Breast epithelium (tissue), 4 donors: ENCODE measurements around the gene EIF4ENIF1. TPM values are rescaled to one million over a fixed set of nuclear protein-coding genes. Genes with fewer than 3 reads are reported as not detected.
"Not testable (repeated sequence)": the region's sequence is repeated elsewhere in the genome, so short reads cannot be mapped to it uniquely, and the experiment has no call there.

Source experiments
- DNase-seq, 2 donors: peaks; one replicate each; pipeline ENCODE4 v3.0.0-alpha.2; 2019; ENCODE audit warnings: low spot score in 2 of 2
- H3K27ac ChIP-seq, 2 donors: fragments of 200-600 bp; sonication (generic) in 1 of 2; one replicate each; pipeline ENCODE4 v1.5.1; 2016 to 2019; ENCODE audit warnings: mild to moderate bottlenecking in 1 of 2
- H3K27me3 ChIP-seq, 2 donors: fragments of 200-600 bp; sonication (generic) in 1 of 2; one replicate each; pipeline versions ENCODE4 v1.5.1 to v1.6.0; 2017 to 2019; ENCODE audit warnings: control low read depth in 1 of 2, mild to moderate bottlenecking in 1 of 2
- H3K36me3 ChIP-seq: fragments of 200-600 bp; one replicate; pipeline ENCODE4 v1.5.1; 2019
- H3K4me1 ChIP-seq, 2 donors: fragments of 200-600 bp; sonication (generic); one replicate each; pipeline ENCODE4 v1.5.1; 2016 to 2019; ENCODE audit warnings: control low read depth in 1 of 2
- H3K4me3 ChIP-seq, 3 donors: fragments of 200-600 bp; sonication (generic); 1 replicate in 2 of 3; 2 replicates in 1 of 3; pipeline ENCODE4 v1.5.1; 2016 to 2019; ENCODE audit warnings: mild to moderate bottlenecking in 3 of 3, moderate library complexity in 2 of 3
- H3K9me3 ChIP-seq, 2 donors: fragments of 200-600 bp; sonication (generic) in 1 of 2; one replicate each; pipeline ENCODE4 v1.5.1; 2016 to 2019; ENCODE audit warnings: control low read depth in 1 of 2
- POLR2A ChIP-seq: fragments of 450-650 bp; IDR thresholded peaks from one replicate; pipeline ENCODE4 v1.6.1; 2016; ENCODE audit warnings: antibody characterized with exemption, mild to moderate bottlenecking, moderate library complexity
- POLR2AphosphoS5 ChIP-seq, 3 donors: sonication (generic); formaldehyde crosslinking; IDR thresholded peaks; one replicate each; pipeline ENCODE4 v1.6.1; 2017; ENCODE audit warnings: antibody characterized with exemption in 3 of 3
- intact Hi-C: fragments of 100-400 bp; cut with DNase I; formaldehyde crosslinking; loops from one replicate; pipeline ENCODE4 v1.15.1; 2023; ENCODE audit warnings: low total_unique reads
- total RNA-seq, 3 donors: library from RNA; depleted of rRNA; stranded (reverse); fragments of >200 nt; gene quantifications; one replicate each; pipeline ENCODE4 v1.1.0, GENCODE V29; 2016
- TF ChIP-seq, protein P1 (sequence below), 3 donors: fragments of 450-650 bp; IDR thresholded peaks; one replicate each; pipeline ENCODE4 v1.5.1; 2016 to 2017; ENCODE audit warnings: antibody characterized with exemption in 3 of 3, mild to moderate bottlenecking in 3 of 3, moderate library complexity in 3 of 3

Gene EIF4ENIF1
- total RNA-seq, 3 donors from 2014 or later, result 15.2 to 23.3 (median 20.0) TPM

DNA sequence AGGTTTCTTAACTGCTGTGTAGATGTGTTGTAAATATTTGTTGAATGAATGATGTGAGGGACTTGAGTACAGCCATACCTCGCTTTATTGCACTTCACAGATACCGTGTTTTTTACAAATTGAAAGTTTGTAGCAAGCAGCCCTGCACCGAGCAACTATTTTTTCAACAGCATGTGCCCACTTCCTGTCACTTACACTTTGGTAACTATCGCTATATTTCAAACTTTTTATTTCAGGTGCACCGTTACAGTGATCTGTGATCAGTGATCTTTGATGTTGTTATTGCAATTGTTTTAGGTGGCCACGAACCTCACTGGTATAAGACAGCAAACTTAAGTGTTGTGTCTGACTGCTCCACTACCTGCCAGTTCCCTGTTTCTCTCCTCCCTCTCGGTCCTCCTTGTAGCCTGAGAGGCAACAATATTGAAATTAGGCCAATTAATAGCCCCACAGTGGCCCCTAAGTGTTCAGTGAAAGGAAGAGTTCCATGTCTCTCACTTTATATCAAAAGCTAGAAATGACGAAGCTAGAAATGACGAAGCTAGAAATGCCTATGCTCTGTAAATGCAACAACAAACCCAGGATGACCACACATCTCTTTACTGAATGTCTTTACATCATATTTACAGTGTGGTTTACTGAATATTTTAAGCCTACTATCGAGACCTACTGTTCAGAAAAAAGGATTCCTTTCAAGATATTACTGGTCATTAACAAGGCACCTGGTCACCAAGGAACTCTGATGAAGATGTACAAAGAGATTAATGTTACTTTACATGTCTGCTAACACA, 7.7 kb upstream of the EIF4ENIF1 start:
- H3K36me3 ChIP-seq, result no peaks in the 10 kb centered on the region
- H3K27me3 ChIP-seq, result no peaks in the 10 kb centered on the region
- H3K27ac ChIP-seq, result peak overlapping the region; percentile 83 to 85
- intact Hi-C loops, result no loop called here
- H3K4me1 ChIP-seq, result no peaks in the 10 kb centered on the region
- no peaks in the 10 kb centered on the region for H3K9me3 ChIP-seq
- peak overlapping the region; percentile 66 to 86 (median 86) for H3K4me3 ChIP-seq
- TF ChIP-seq POLR2AphosphoS5 (IDR thresholded peaks at IDR 0.05), result no peak
- no peak for TF ChIP-seq POLR2A
- TF ChIP-seq, protein P1, sequence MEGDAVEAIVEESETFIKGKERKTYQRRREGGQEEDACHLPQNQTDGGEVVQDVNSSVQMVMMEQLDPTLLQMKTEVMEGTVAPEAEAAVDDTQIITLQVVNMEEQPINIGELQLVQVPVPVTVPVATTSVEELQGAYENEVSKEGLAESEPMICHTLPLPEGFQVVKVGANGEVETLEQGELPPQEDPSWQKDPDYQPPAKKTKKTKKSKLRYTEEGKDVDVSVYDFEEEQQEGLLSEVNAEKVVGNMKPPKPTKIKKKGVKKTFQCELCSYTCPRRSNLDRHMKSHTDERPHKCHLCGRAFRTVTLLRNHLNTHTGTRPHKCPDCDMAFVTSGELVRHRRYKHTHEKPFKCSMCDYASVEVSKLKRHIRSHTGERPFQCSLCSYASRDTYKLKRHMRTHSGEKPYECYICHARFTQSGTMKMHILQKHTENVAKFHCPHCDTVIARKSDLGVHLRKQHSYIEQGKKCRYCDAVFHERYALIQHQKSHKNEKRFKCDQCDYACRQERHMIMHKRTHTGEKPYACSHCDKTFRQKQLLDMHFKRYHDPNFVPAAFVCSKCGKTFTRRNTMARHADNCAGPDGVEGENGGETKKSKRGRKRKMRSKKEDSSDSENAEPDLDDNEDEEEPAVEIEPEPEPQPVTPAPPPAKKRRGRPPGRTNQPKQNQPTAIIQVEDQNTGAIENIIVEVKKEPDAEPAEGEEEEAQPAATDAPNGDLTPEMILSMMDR (IDR thresholded peaks at IDR 0.05), result no peak
- no peak for DNase-seq

DNA sequence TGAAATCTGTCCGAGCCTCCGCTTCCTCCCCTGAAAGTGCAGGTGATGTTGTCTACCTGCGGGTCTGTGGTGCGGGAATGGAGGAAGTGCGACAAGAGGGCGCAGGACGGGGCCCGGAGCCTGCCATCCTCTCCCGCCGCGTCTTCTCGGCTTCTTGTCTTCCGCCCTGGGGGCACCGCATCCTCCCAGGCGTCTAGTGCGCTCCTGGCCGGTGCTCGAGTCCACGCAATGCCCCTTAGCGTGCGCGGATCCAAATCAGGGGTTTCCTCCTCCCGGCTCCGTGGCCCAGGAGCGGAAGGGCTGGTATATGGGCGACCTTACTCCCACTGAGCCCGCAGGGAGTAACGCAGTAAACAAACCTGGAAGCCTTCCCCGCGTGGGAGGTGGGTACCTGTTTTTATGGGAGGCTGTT, 7.1 kb upstream of the EIF4ENIF1 start:
- no peaks in the 10 kb centered on the region for H3K9me3 ChIP-seq
- H3K27ac ChIP-seq, result peak overlapping the region; percentile 83 to 85
- peak overlapping the region; percentile 66 to 86 (median 86) for H3K4me3 ChIP-seq
- no peaks in the 10 kb centered on the region for H3K36me3 ChIP-seq
- no peak for DNase-seq
- intact Hi-C loops, result no loop called here
- no peaks in the 10 kb centered on the region for H3K4me1 ChIP-seq
- no peaks in the 10 kb centered on the region for H3K27me3 ChIP-seq
- TF ChIP-seq POLR2A, result no peak
- TF ChIP-seq, protein P1 (IDR thresholded peaks at IDR 0.05), result no peak
- TF ChIP-seq POLR2AphosphoS5 (IDR thresholded peaks at IDR 0.05), result no peak

DNA sequence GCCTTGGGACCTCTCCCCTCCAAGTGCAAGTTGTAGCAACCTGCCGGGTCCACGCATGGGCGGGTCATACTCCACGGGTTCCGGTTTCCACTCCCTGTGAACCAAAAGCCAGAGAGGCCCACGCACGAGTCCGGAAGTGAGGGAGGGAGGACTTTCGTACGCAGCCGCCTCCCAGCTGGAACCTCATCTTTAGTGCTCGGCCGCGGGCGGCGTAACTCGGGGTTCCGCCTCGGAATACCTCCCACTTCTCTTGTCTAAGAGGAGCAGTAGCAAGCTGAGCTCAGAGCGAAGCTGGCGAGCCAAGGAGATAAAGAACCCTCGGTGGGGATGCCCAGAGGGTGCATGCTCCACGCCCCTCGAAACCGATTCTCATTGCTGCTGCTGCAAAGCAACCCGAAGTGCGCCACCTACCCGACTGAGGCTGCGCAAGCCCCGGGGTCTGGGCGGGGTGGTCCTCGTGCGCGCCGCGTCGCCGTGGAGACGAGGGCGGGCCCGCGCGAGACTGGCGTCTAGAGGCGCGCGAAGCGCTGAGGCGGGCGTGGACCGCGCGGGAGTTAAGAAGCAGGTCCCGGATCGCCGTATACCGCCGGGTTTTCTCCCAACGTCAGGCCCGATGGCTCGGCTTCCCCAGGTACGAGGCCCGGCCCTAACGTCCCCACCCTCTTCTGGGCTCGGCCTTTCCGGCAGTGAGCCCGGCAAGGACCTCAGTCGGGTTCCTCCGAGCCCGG, 6.5 kb upstream of the EIF4ENIF1 start, which contains the start of gene SFI1:
Gene SFI1 (plus strand): TSS at position 530 of the 728 bp plus-strand sequence. CDS start 11,749 bp downstream, outside the sequence.
- TF ChIP-seq, protein P1 (IDR thresholded peaks at IDR 0.05), result peak in 1 of 3 donors; percentile 9
- TF ChIP-seq POLR2AphosphoS5 (IDR thresholded peaks at IDR 0.05), result peak; percentile 27 to 68 (median 55)
- no peak for TF ChIP-seq POLR2A
- Histone ChIP-seq H3K4me1 (peaks cover 0 to 2% of the 10 kb centered on the region in 2 donors), H3K27me3 (no peaks in the 10 kb centered on the region), H3K27ac (peak within 1 kb of the TSS; percentile 83 to 85), H3K4me3 (peak within 1 kb of the TSS; percentile 66 to 86 (median 86)), H3K9me3 (no peaks in the 10 kb centered on the region), H3K36me3 (no peaks in the 10 kb centered on the region)
- intact Hi-C loops, result no loop called here
- peak; percentile 78 to 90 for DNase-seq

GRCh38 chr22:31495343-31495742, 5.7 kb upstream of the EIF4ENIF1 start:
- H3K4me3 ChIP-seq, result peak overlapping the region; percentile 66 to 86 (median 86)
- TF ChIP-seq POLR2AphosphoS5 (IDR thresholded peaks at IDR 0.05) (no peak), POLR2A (no peak)
- TF ChIP-seq, protein P1 (IDR thresholded peaks at IDR 0.05), result no peak
- DNase-seq, result no peak
- no peaks in the 10 kb centered on the region for H3K36me3 ChIP-seq
- no peaks in the 10 kb centered on the region for H3K27me3 ChIP-seq
- H3K9me3 ChIP-seq, result no peaks in the 10 kb centered on the region
- intact Hi-C loops, result no loop called here
- peaks cover 6 to 8% of the 10 kb centered on the region in 2 donors for H3K4me1 ChIP-seq
- H3K27ac ChIP-seq, result peak overlapping the region; percentile 83 to 85

DNA sequence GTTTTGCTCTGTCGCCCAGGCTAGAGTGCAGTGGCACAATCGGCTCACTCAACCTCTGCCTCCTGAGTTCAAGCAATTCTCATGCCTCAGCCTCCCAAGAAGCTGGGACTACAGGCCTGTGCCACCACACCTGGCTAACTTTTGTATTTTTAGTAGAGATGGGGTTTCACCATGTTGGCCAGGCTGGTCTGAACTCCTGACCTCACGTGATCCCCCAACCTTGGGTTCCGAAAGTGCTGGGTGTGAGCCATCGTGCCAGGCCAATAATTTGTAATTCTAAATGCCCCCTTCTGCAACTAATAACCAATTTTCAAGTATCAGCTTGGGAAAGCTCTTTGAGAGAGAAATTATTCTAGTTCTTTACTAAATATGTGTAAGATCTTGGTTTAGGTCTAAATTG, 3.7 kb upstream of the EIF4ENIF1 start:
- intact Hi-C loops, H3K9me3 ChIP-seq, H3K4me1 ChIP-seq, H3K36me3 ChIP-seq, DNase-seq, H3K27ac ChIP-seq, H3K27me3 ChIP-seq, H3K4me3 ChIP-seq: not testable (repeated sequence)
